Ramos (cell line): Measurements from ENCODE around the gene GNAQ.

Experiments used
- in situ Hi-C: fragments of 300-500 bp; cut with MboI; formaldehyde crosslinking; loops from one replicate; pipeline ENCODE4 v1.14.3; 2022; ENCODE audit warnings: low sequenced_read_pairs; ENCODE audit not compliant: unreplicated experiment

The GNAQ gene

GRCh38 chr9:78032730-78033457, 1.3 kb upstream of the GNAQ start:
- in situ Hi-C loops, result no loop called here

GRCh38 chr9:78031893-78032729, 500 bp upstream of the GNAQ start:
- in situ Hi-C loops, result no loop called here

- in situ Hi-C loops, result no loop called here
Measured at GRCh38 chr9:78030553-78031443, 813 bp downstream of the GNAQ start.

GRCh38 chr9:78030296-78030552, 1.4 kb downstream of the GNAQ start:
- in situ Hi-C loops, result no loop called here

- in situ Hi-C loops, result no loop called here
Measured at GRCh38 chr9:78029551-78030295, 1.9 kb downstream of the GNAQ start.

GRCh38 chr9:78028926-78029325, 2.7 kb downstream of the GNAQ start:
- in situ Hi-C loops, result no loop called here

GRCh38 chr9:78026947-78027346, 4.7 kb downstream of the GNAQ start:
- in situ Hi-C loops, result no loop called here

GRCh38 chr9:78026416-78026815, 5.2 kb downstream of the GNAQ start:
- in situ Hi-C loops, result no loop called here

GRCh38 chr9:78025186-78025585, 6.4 kb downstream of the GNAQ start:
- in situ Hi-C loops, result no loop called here

GRCh38 chr9:78023003-78023741, 8.4 kb downstream of the GNAQ start:
- in situ Hi-C loops, result no loop called here

- in situ Hi-C loops, result no loop called here
Measured at GRCh38 chr9:78021697-78022096, 9.9 kb downstream of the GNAQ start.

- in situ Hi-C loops, result no loop called here
Measured at GRCh38 chr9:78017190-78017693, 14.4 kb downstream of the GNAQ start.

GRCh38 chr9:78015241-78015640, 16.4 kb downstream of the GNAQ start:
- in situ Hi-C loops, result no loop called here

- in situ Hi-C loops, result no loop called here
Measured at GRCh38 chr9:78014776-78015175, 16.8 kb downstream of the GNAQ start.

GRCh38 chr9:78013934-78014333, 17.7 kb downstream of the GNAQ start:
- in situ Hi-C loops, result no loop called here

- in situ Hi-C loops, result no loop called here
Measured at GRCh38 chr9:78011049-78011448, 20.6 kb downstream of the GNAQ start.

- in situ Hi-C loops, result no loop called here
Measured at GRCh38 chr9:78010445-78010844, 21.2 kb downstream of the GNAQ start.

- in situ Hi-C loops, result no loop called here
Measured at GRCh38 chr9:78009186-78009585, 22.4 kb downstream of the GNAQ start.

GRCh38 chr9:78006734-78007133, 24.9 kb downstream of the GNAQ start:
- in situ Hi-C loops, result no loop called here
